ENCODE data around the gene NFIB. TPM values are rescaled to one million over a fixed set of nuclear protein-coding genes. Genes with fewer than 3 reads are reported as not detected.

NFIB gene
- total RNA-seq, 1 experiment from 2014 or later: 3.6 TPM

DNA sequence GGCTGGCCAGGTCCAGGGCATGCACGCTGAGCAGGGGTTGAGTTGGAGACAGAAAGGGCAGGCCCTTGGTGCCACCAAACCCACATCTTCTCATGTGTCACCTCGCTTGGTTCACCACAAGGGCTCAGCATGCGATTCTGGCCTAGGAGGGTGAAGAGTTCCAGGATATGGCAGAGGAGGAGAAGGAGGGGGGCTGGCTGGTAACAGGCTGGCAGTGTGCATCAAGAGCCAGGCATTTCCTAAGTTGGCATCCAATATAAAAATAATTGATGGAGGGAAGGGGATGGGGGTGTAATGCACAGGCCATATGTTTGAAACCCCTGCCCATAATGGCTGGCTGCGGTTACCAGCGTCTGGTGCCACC, 255.6 kb downstream of the NFIB start:
- no peaks in the 10 kb centered on the region for H3K36me3 ChIP-seq (ENCODE audit: insufficient read depth, low read length)
- no peaks in the 10 kb centered on the region for H4K20me1 ChIP-seq (ENCODE audit: insufficient read depth, low read depth, low read length)
- H3K4me2 ChIP-seq (ENCODE audit: low read depth, low read length, poor library complexity, severe bottlenecking): no peak overlapping the region
- H3K9ac ChIP-seq (ENCODE audit: low read length): no peak overlapping the region
- H3K79me2 ChIP-seq (ENCODE audit: low read length): no peaks in the 10 kb centered on the region
- H3K27ac ChIP-seq (ENCODE audit: low read length): no peak overlapping the region
- no peaks in the 10 kb centered on the region for H3K9me2 ChIP-seq (replicated peaks; ENCODE audit: insufficient read depth, low read length)
- H2AFZ ChIP-seq (ENCODE audit: low read length): no peak overlapping the region
- H3K4me1 ChIP-seq (ENCODE audit: low read length): no peaks in the 10 kb centered on the region
- H3K9me3 ChIP-seq (ENCODE audit: low read length): no peaks in the 10 kb centered on the region
- H3K27me3 ChIP-seq (ENCODE audit: low read length): no peaks in the 10 kb centered on the region
- no peak for DNase-seq
- H3K4me3 ChIP-seq (ENCODE audit: low read length): no peak overlapping the region

DNA sequence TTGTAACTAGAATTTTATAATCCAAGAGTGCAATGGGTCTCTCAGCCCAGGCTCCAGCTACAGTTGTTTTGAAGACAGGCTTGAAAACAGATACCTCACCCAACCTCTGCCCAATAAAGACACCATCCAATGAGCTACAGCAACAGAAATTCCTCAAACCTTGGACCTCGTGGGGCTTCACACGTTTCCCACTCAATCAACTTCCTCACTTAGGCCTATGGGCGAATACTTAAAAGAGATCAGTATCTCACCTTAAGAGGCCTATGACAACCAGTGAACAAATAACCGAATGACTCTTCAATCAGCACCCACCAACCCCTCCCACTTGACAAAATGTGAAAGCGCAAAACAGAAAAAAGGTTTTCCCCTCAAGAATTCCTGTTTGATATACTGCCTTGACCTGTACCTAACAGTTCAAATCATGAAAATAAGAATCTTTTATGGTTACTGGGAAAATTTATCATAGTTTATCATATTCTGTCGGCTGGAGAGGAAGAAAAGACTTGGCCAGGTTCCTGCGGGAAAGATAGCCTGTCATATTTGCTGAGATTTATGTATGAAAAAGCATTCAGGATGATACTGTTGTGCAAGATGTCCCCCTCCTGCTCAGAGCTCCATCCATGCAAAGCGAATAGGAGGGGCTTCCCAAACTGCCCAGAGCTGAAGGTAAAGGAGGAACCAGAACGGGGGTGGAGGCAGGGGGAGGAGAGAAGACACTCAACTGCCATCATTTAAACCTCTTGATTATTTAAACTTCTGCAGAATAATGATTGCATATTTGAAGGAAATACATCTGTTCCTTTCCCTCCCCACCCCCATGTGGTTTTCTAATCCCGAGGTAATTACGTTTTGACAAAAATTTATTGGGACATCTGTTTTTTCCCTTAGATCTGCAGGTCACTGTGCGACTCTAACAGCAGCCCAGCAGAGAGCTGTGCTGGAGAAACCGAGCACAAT, 256.3 kb downstream of the NFIB start:
- Histone ChIP-seq H4K20me1 (ENCODE audit: insufficient read depth, low read depth, low read length) (no peaks in the 10 kb centered on the region), H3K4me2 (ENCODE audit: low read depth, low read length, poor library complexity, severe bottlenecking) (no peak overlapping the region), H3K9me2 (replicated peaks; ENCODE audit: insufficient read depth, low read length) (no peaks in the 10 kb centered on the region), H3K36me3 (ENCODE audit: insufficient read depth, low read length) (no peaks in the 10 kb centered on the region), H3K27ac (ENCODE audit: low read length) (no peak overlapping the region), H3K4me3 (ENCODE audit: low read length) (no peak overlapping the region), H3K9ac (ENCODE audit: low read length) (no peak overlapping the region), H3K79me2 (ENCODE audit: low read length) (no peaks in the 10 kb centered on the region), H3K9me3 (ENCODE audit: low read length) (no peaks in the 10 kb centered on the region), H2AFZ (ENCODE audit: low read length) (no peak overlapping the region), H3K4me1 (ENCODE audit: low read length) (no peaks in the 10 kb centered on the region), H3K27me3 (ENCODE audit: low read length) (no peaks in the 10 kb centered on the region)
- DNase-seq: no peak

- Histone ChIP-seq H3K27ac (ENCODE audit: low read length) (no peak overlapping the region), H3K4me2 (ENCODE audit: low read depth, low read length, poor library complexity, severe bottlenecking) (no peak overlapping the region), H3K36me3 (ENCODE audit: insufficient read depth, low read length) (no peaks in the 10 kb centered on the region), H3K9ac (ENCODE audit: low read length) (no peak overlapping the region), H4K20me1 (ENCODE audit: insufficient read depth, low read depth, low read length) (no peaks in the 10 kb centered on the region), H3K79me2 (ENCODE audit: low read length) (no peaks in the 10 kb centered on the region), H3K4me1 (ENCODE audit: low read length) (no peaks in the 10 kb centered on the region), H3K4me3 (ENCODE audit: low read length) (no peak overlapping the region), H3K9me3 (ENCODE audit: low read length) (no peaks in the 10 kb centered on the region), H3K9me2 (replicated peaks; ENCODE audit: insufficient read depth, low read length) (no peaks in the 10 kb centered on the region), H3K27me3 (ENCODE audit: low read length) (no peaks in the 10 kb centered on the region), H2AFZ (ENCODE audit: low read length) (no peak overlapping the region)
- DNase-seq: no peak
Observed at GRCh38 chr9:14056316-14056861, 257.6 kb downstream of the NFIB start.

DNA sequence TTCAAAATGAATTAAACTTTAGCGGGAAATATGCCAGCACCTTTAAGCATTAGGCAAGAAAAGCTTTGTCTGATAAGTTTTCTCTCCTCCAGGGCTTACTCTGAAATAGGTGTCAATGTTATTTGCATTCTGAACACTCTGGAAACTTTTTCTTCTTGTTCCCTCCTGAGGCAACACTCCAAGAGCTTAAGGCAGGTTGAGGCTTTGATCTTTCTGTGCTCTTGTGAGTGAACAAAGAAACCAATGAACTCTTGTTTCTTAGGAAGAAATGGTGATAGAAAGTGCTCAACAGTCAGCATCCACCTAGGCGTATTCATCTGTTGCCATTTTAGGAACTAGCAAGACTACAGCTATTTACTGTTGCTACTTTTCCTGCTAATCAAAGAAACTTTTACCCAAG, 259.8 kb downstream of the NFIB start:
- Histone ChIP-seq H3K27ac (ENCODE audit: low read length) (no peak overlapping the region), H4K20me1 (ENCODE audit: insufficient read depth, low read depth, low read length) (no peaks in the 10 kb centered on the region), H2AFZ (ENCODE audit: low read length) (no peak overlapping the region), H3K9me2 (replicated peaks; ENCODE audit: insufficient read depth, low read length) (no peaks in the 10 kb centered on the region), H3K27me3 (ENCODE audit: low read length) (no peaks in the 10 kb centered on the region), H3K9ac (ENCODE audit: low read length) (no peak overlapping the region), H3K9me3 (ENCODE audit: low read length) (no peaks in the 10 kb centered on the region), H3K4me3 (ENCODE audit: low read length) (no peak overlapping the region), H3K36me3 (ENCODE audit: insufficient read depth, low read length) (no peaks in the 10 kb centered on the region), H3K4me1 (ENCODE audit: low read length) (no peaks in the 10 kb centered on the region), H3K4me2 (ENCODE audit: low read depth, low read length, poor library complexity, severe bottlenecking) (no peak overlapping the region), H3K79me2 (ENCODE audit: low read length) (no peaks in the 10 kb centered on the region)
- no peak for DNase-seq

GRCh38 chr9:14052359-14052758, 261.6 kb downstream of the NFIB start:
- no peaks in the 10 kb centered on the region for H4K20me1 ChIP-seq (ENCODE audit: insufficient read depth, low read depth, low read length)
- H3K4me3 ChIP-seq (ENCODE audit: low read length): no peak overlapping the region
- no peak overlapping the region for H3K27ac ChIP-seq (ENCODE audit: low read length)
- no peak for DNase-seq
- no peaks in the 10 kb centered on the region for H3K4me1 ChIP-seq (ENCODE audit: low read length)
- H3K79me2 ChIP-seq (ENCODE audit: low read length): no peaks in the 10 kb centered on the region
- H3K36me3 ChIP-seq (ENCODE audit: insufficient read depth, low read length): no peaks in the 10 kb centered on the region
- no peak overlapping the region for H2AFZ ChIP-seq (ENCODE audit: low read length)
- H3K9ac ChIP-seq (ENCODE audit: low read length): no peak overlapping the region
- H3K4me2 ChIP-seq (ENCODE audit: low read depth, low read length, poor library complexity, severe bottlenecking): no peak overlapping the region
- no peaks in the 10 kb centered on the region for H3K27me3 ChIP-seq (ENCODE audit: low read length)
- H3K9me3 ChIP-seq (ENCODE audit: low read length): no peaks in the 10 kb centered on the region
- no peaks in the 10 kb centered on the region for H3K9me2 ChIP-seq (replicated peaks; ENCODE audit: insufficient read depth, low read length)

DNA sequence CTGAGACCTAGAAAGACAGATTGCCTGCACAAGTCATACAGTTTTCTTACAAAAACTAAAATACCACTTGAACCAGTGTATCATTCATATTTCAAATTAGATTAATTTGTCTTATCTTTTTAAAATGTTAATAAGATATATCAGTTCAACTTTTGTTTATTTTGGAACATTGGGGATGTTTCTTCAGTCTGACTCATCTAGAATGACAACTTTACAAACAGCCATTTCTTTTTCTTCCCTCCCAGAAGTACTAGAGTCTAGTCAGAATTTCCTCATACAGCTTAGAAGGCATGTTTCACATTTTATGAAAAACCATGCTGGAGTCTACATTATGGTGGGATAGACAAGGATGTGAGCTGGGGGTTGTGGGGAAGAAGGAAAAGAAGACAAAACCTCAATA, 262.5 kb downstream of the NFIB start:
- Histone ChIP-seq H3K4me3 (ENCODE audit: low read length) (no peak overlapping the region), H3K9ac (ENCODE audit: low read length) (no peak overlapping the region), H3K9me3 (ENCODE audit: low read length) (no peaks in the 10 kb centered on the region), H2AFZ (ENCODE audit: low read length) (no peak overlapping the region), H3K27me3 (ENCODE audit: low read length) (no peaks in the 10 kb centered on the region), H3K9me2 (replicated peaks; ENCODE audit: insufficient read depth, low read length) (no peaks in the 10 kb centered on the region), H3K4me2 (ENCODE audit: low read depth, low read length, poor library complexity, severe bottlenecking) (no peak overlapping the region), H3K79me2 (ENCODE audit: low read length) (no peaks in the 10 kb centered on the region), H3K27ac (ENCODE audit: low read length) (no peak overlapping the region), H3K36me3 (ENCODE audit: insufficient read depth, low read length) (no peaks in the 10 kb centered on the region), H3K4me1 (ENCODE audit: low read length) (no peaks in the 10 kb centered on the region), H4K20me1 (ENCODE audit: insufficient read depth, low read depth, low read length) (no peaks in the 10 kb centered on the region)
- no peak for DNase-seq

GRCh38 chr9:14043483-14043882, 270.5 kb downstream of the NFIB start:
- Histone ChIP-seq H3K79me2 (ENCODE audit: low read length) (no peaks in the 10 kb centered on the region), H3K9me2 (replicated peaks; ENCODE audit: insufficient read depth, low read length) (no peaks in the 10 kb centered on the region), H3K4me1 (ENCODE audit: low read length) (no peaks in the 10 kb centered on the region), H3K36me3 (ENCODE audit: insufficient read depth, low read length) (no peaks in the 10 kb centered on the region), H2AFZ (ENCODE audit: low read length) (no peak overlapping the region), H3K27ac (ENCODE audit: low read length) (no peak overlapping the region), H3K27me3 (ENCODE audit: low read length) (no peaks in the 10 kb centered on the region), H3K9me3 (ENCODE audit: low read length) (no peaks in the 10 kb centered on the region), H3K9ac (ENCODE audit: low read length) (no peak overlapping the region), H3K4me2 (ENCODE audit: low read depth, low read length, poor library complexity, severe bottlenecking) (no peak overlapping the region), H4K20me1 (ENCODE audit: insufficient read depth, low read depth, low read length) (no peaks in the 10 kb centered on the region), H3K4me3 (ENCODE audit: low read length) (no peak overlapping the region)
- no peak for DNase-seq

- Histone ChIP-seq H3K4me3 (ENCODE audit: low read length) (no peak overlapping the region), H3K9me3 (ENCODE audit: low read length) (no peaks in the 10 kb centered on the region), H3K9ac (ENCODE audit: low read length) (no peak overlapping the region), H3K36me3 (ENCODE audit: insufficient read depth, low read length) (no peaks in the 10 kb centered on the region), H3K4me2 (ENCODE audit: low read depth, low read length, poor library complexity, severe bottlenecking) (no peak overlapping the region), H3K27me3 (ENCODE audit: low read length) (no peaks in the 10 kb centered on the region), H3K27ac (ENCODE audit: low read length) (no peak overlapping the region), H3K4me1 (ENCODE audit: low read length) (no peaks in the 10 kb centered on the region), H2AFZ (ENCODE audit: low read length) (no peak overlapping the region), H3K79me2 (ENCODE audit: low read length) (no peaks in the 10 kb centered on the region), H4K20me1 (ENCODE audit: insufficient read depth, low read depth, low read length) (no peaks in the 10 kb centered on the region), H3K9me2 (replicated peaks; ENCODE audit: insufficient read depth, low read length) (no peaks in the 10 kb centered on the region)
- DNase-seq: no peak
Observed at GRCh38 chr9:14037331-14037730, 276.6 kb downstream of the NFIB start.
